PC-9 (cell line): ENCODE measurements around the gene CASQ2. TPM values are rescaled to one million over a fixed set of nuclear protein-coding genes. Genes with fewer than 3 reads are reported as not detected.
A peak's percentile ranks its signal among the peaks of the same experiment; 100 is the strongest.
"Not testable (repeated sequence)": the region's sequence is repeated elsewhere in the genome, so short reads cannot be mapped to it uniquely, and the experiment has no call there.

Source experiments
- BruUV-seq: library from RNA; stranded (reverse); fragments of 400-500 nt; replicated peaks from 2 replicates; lab custom pipeline; 2021; lab: Mats Ljungman, UMichigan
- CTCF ChIA-PET: fragments of 300-600 bp; sonication (Branson Sonifier 250); formaldehyde crosslinking; loops from one replicate; lab custom pipeline; 2022; ENCODE audit warnings: antibody characterized with exemption; lab: Charles Lee
- POLR2A ChIA-PET: fragments of 300-600 bp; sonication (Branson Sonifier 250); formaldehyde crosslinking; loops from one replicate; lab custom pipeline; 2022; ENCODE audit warnings: antibody characterized with exemption; ENCODE audit not compliant: unreplicated experiment; lab: Charles Lee
- DNase-seq, 2 experiments: peaks; one replicate each; pipeline versions ENCODE4 v3.0.0 to v3.0.0-alpha.2; 2015 to 2022; ENCODE audit warnings: mixed read lengths in 1 of 2
- H2AFZ ChIP-seq: fragments of 200-600 bp; sonication (generic); 2 replicates; pipeline ENCODE4 v1.8.1; 2017; ENCODE audit warnings: antibody characterized with exemption
- H3F3A ChIP-seq: fragments of 200-600 bp; sonication (generic); 2 replicates; pipeline ENCODE4 v1.8.1; 2017; ENCODE audit warnings: antibody characterized with exemption, mild to moderate bottlenecking, low read depth; ENCODE audit not compliant: insufficient read depth
- H3K27ac ChIP-seq: fragments of 200-600 bp; sonication (generic); 2 replicates; pipeline ENCODE4 v1.6.1; 2016; ENCODE audit warnings: mixed run types
- H3K27me3 ChIP-seq: fragments of 200-600 bp; sonication (generic); 2 replicates; pipeline ENCODE4 v1.6.1; 2016; ENCODE audit warnings: low read depth, mixed run types; ENCODE audit not compliant: insufficient read depth
- H3K36me3 ChIP-seq: fragments of 200-600 bp; sonication (generic); 2 replicates; pipeline ENCODE4 v1.6.1; 2016; ENCODE audit warnings: low read depth, mixed run types
- H3K4me1 ChIP-seq: fragments of 200-600 bp; sonication (generic); replicated peaks from 2 replicates; pipeline ENCODE4 v1.6.1; 2016; ENCODE audit warnings: mixed run types; ENCODE audit not compliant: insufficient read depth
- H3K4me2 ChIP-seq: fragments of 200-600 bp; sonication (generic); 2 replicates; pipeline ENCODE4 v1.6.1; 2017; ENCODE audit warnings: mixed run types
- H3K4me3 ChIP-seq: fragments of 200-600 bp; sonication (generic); 2 replicates; pipeline ENCODE4 v1.6.1; 2016; ENCODE audit warnings: mixed run types
- H3K79me2 ChIP-seq: fragments of 200-600 bp; sonication (generic); 2 replicates; pipeline ENCODE4 v1.6.1; 2017; ENCODE audit warnings: low read depth, mixed run types
- H3K9me2 ChIP-seq: fragments of 200-600 bp; sonication (generic); 2 replicates; pipeline ENCODE4 v1.8.1; 2017; ENCODE audit warnings: mild to moderate bottlenecking; ENCODE audit not compliant: insufficient read depth
- H3K9me3 ChIP-seq: fragments of 200-600 bp; sonication (generic); 2 replicates; pipeline ENCODE4 v1.8.1; 2016; ENCODE audit warnings: low read depth; ENCODE audit not compliant: insufficient read depth
- H4K20me1 ChIP-seq: fragments of 200-600 bp; sonication (generic); 2 replicates; pipeline ENCODE4 v1.8.1; 2017; ENCODE audit not compliant: insufficient read depth
- CTCF ChIP-seq: fragments of 200-600 bp; sonication (generic); conservative IDR thresholded peaks from 2 replicates; pipeline ENCODE4 v1.6.1; 2017; ENCODE audit warnings: mixed run types, antibody characterized with exemption, mild to moderate bottlenecking, moderate library complexity
- EZH2 ChIP-seq: fragments of 200-600 bp; sonication (generic); IDR thresholded peaks from 2 replicates; pipeline ENCODE4 v1.8.0; 2017; ENCODE audit warnings: antibody characterized with exemption, low read depth
- intact Hi-C: fragments of 100-400 bp; cut with micrococcal nuclease; formaldehyde crosslinking; loops from one replicate; pipeline ENCODE4 v1.10.0; 2022; ENCODE audit not compliant: unreplicated experiment
- total RNA-seq: library from RNA; stranded (reverse); gene quantifications from 2 replicates; pipeline ENCODE4 v1.2.3, GENCODE V29; 2021

The CASQ2 gene
- total RNA-seq, 1 experiment from 2014 or later = not detected

DNA sequence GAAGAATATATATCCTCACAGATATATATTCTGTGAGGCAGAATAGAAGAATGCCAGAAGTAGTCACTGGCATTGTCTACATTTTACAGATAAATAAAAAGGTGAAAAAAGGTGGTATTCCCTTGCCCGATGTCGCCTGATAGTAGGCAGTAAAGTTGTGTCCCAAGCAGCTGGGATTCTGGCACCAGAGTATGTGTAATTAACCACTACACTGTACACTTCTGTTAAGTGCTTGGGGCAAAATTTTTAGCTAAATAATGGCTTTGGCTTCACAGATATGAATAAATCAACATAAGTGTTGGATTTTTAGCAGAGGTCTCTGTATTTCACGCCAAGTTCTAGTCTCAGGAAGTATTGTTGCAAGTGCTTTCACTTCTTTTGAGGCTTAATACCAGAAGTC lies 13.3 kb upstream of the CASQ2 start:
- H3K4me2 ChIP-seq = peak overlapping the region; percentile 61
- TF ChIP-seq EZH2 = no peak
- TF ChIP-seq CTCF = no peak

DNA sequence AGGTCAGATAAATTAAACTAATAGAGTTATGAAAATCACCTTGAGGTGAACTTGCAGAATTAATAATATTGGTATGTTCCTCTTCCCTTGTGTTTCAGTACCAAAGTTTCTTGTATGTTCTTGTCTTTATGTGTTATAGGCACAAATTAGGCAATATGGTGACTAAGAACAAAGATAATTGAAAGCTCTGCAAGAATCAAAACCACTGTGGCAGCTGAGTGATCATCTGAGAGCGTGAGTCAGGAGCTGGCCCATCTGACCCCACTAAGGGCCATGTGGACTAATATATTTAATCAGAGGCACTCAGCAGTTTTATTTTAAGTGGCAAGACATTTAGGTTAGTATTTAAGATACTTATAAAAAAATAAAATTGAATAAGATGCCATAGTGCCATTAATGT lies 12.8 kb upstream of the CASQ2 start:
- H3K36me3 ChIP-seq = no peaks in the 10 kb centered on the region
- peak overlapping the region; percentile 1; the same call in 1 of the 2 replicates for H3K4me2 ChIP-seq
- peaks cover 32% of the 10 kb centered on the region for H3F3A ChIP-seq
- BruUV-seq = no TSS peak
- H2AFZ ChIP-seq = no peak overlapping the region
- TF ChIP-seq EZH2 = no peak
- no peak for TF ChIP-seq CTCF
- H3K9me3 ChIP-seq = peaks cover 7% of the 10 kb centered on the region; the same call in 1 of the 2 replicates
- intact Hi-C loops = loop anchor here (10.0 kb wide), 1 partner anchor 713 kb away; no protein-coding TSS in a partner anchor
- DNase-seq = peak in 1 of 2 experiments; percentile 54
- CTCF ChIA-PET = no interaction called here
- no peak overlapping the region for H3K4me3 ChIP-seq
- H3K27ac ChIP-seq = peak overlapping the region; percentile 84
- H4K20me1 ChIP-seq = no peaks in the 10 kb centered on the region
- H3K4me1 ChIP-seq = peaks cover 32% of the 10 kb centered on the region
- no peaks in the 10 kb centered on the region for H3K79me2 ChIP-seq
- no peaks in the 10 kb centered on the region for H3K27me3 ChIP-seq
- POLR2A ChIA-PET = no interaction called here
- no peaks in the 10 kb centered on the region for H3K9me2 ChIP-seq

More for the DNA sequence above, 13.3 kb upstream of the CASQ2 start:
- POLR2A ChIA-PET = interaction anchor here (0.7 kb wide), 1 partner anchor 106 kb away, joined by 3 read pairs; no protein-coding TSS in a partner anchor
- no TSS peak for BruUV-seq
- peak overlapping the region; percentile 84 for H3K27ac ChIP-seq
- CTCF ChIA-PET = interaction anchor here (1.4 to 1.6 kb wide), 2 partner anchors 10 to 186 kb away, joined by 4 to 7 read pairs; no protein-coding TSS in a partner anchor
- no peak overlapping the region for H3K4me3 ChIP-seq
- no peaks in the 10 kb centered on the region for H4K20me1 ChIP-seq
- peaks cover 32% of the 10 kb centered on the region for H3K4me1 ChIP-seq
- H3K9me2 ChIP-seq = no peaks in the 10 kb centered on the region
- H3F3A ChIP-seq = peaks cover 32% of the 10 kb centered on the region
- H2AFZ ChIP-seq = peak overlapping the region; percentile 7; the same call in 1 of the 2 replicates
- no peak for DNase-seq
- H3K36me3 ChIP-seq = no peaks in the 10 kb centered on the region
- intact Hi-C loops = loop anchor here (10.0 kb wide), 1 partner anchor 713 kb away; no protein-coding TSS in a partner anchor
- no peaks in the 10 kb centered on the region for H3K27me3 ChIP-seq
- H3K9me3 ChIP-seq = peaks cover 7% of the 10 kb centered on the region; the same call in 1 of the 2 replicates
- no peaks in the 10 kb centered on the region for H3K79me2 ChIP-seq

GRCh38 chr1:115780655-115781054 lies 12.1 kb upstream of the CASQ2 start:
- POLR2A ChIA-PET, DNase-seq, H4K20me1 ChIP-seq, H3K4me3 ChIP-seq, H3K9me2 ChIP-seq, BruUV-seq, H3K27me3 ChIP-seq, H2AFZ ChIP-seq, H3K79me2 ChIP-seq, H3K9me3 ChIP-seq, CTCF ChIA-PET, H3K36me3 ChIP-seq: not testable (repeated sequence)
- Histone ChIP-seq H3F3A (peaks cover 32% of the 10 kb centered on the region), H3K4me1 (peaks cover 32% of the 10 kb centered on the region), H3K4me2 (peak overlapping the region; percentile 1; the same call in 1 of the 2 replicates), H3K27ac (0 out of 2 replicates have a peak overlapping the region, but pooled peaks have one; percentile 84)
- intact Hi-C loops = loop anchor here (10.0 kb wide), 1 partner anchor 714 kb away; no protein-coding TSS in a partner anchor

- H3K9me3 ChIP-seq, BruUV-seq, H3K4me2 ChIP-seq, CTCF ChIA-PET, H3K79me2 ChIP-seq, H2AFZ ChIP-seq, H3K27me3 ChIP-seq, H3K27ac ChIP-seq, POLR2A ChIA-PET, H3K4me3 ChIP-seq, H3K36me3 ChIP-seq, H3K9me2 ChIP-seq, intact Hi-C loops, DNase-seq, H4K20me1 ChIP-seq: not testable (repeated sequence)
- Histone ChIP-seq H3F3A (peaks cover 32% of the 10 kb centered on the region), H3K4me1 (peaks cover 32% of the 10 kb centered on the region)
Observed at GRCh38 chr1:115779075-115779474, 10.6 kb upstream of the CASQ2 start.
